ENCODE measurements around the gene RASD2.

The RASD2 gene

DNA sequence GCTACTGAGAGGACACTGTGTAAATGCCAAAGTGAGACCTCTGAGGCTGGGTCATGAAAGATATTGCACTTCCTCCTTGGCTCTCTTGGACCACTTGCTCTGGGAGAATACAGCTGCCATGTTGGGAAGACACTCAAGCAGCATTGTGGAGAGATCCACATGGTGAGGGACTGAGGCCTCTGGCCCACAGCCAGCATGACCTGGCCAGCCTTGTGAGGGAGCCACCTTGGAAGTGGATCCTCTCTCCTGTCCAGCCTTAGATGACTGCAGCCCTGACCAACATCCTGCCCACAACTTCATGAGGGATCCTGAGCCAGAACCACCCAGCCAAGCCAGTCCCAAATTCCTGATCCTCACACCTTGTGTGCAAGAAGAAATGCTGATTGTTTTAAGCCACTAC, 46.1 kb downstream of the RASD2 start:
- no peak for DNase-seq

DNA sequence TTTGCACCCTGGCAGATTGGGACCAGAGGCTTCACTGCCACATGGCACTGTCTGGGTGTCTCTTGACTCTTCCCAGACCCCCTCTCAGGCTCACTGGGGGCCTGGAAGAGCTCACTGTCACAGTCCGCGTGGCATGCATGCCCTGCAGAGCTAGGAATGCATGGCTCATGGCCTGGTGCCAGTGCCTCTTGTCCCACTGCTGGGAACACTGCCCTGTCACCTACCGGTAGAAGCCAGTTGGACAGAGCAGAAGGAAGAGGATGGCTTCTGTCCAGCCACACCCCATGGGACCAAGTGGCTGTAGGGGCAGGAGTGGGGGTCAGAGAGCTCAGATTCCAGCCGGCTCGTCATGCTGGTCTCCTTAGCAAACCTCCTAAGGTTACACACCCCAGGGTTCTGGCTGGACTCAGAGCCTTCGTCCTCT, 46.8 kb downstream of the RASD2 start:
- DNase-seq: peak; percentile 67

- no peak for DNase-seq
Observed at GRCh38 chr22:35587896-35588295, 47.3 kb downstream of the RASD2 start.

DNA sequence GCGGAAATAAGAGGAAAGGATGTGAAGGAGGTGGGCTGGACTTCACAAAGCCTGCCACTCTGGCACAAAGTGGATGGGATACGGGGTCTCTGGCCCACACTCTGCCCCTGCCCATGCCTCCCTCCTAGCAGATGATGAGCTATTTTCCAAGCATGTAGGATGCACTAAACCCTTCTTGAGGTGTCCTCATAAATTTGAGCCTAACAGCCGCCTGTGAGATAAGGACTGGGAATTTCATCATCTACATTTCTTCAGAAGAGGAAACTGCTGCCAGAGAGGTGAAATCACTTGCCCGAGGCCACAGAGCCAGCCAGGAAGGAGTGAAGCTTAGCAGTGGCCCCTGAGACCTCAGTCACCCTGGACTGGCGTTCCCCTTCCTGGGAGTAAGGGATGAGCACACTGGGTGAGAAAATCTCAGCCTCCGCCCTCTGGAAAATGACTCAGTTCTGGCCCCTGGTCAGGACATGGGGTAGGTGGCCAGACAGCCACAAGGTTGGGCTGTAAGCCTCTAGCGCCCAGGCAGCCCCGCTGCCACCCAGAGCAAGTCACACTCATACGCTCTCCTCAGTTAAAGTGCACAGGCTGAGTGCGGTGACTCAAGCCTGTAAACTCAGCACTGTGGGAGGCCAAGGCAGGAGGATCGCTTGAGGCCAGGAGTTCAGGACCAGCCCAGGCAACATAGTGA, 48.6 kb downstream of the RASD2 start:
- DNase-seq: peak; percentile 96

DNA sequence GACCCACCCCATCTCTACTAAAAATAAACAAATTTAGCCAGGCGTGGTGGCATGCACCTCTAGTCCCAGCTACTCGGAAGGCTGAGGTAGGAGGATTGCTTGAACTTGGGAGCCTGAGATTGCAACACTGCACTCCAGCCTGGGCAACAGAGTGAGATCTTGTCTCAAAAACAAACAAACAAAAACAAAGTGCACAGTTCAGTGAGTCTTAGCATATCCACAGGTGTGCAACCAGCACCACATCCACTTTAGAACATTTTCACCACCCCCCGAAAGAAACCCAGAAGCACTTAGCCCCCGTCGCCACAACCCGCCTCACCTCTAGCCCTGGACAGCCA, 49.1 kb downstream of the RASD2 start:
- DNase-seq: no peak

- no peak for DNase-seq
Observed at GRCh38 chr22:35590634-35591295, 50.1 kb downstream of the RASD2 start.

GRCh38 chr22:35591714-35592417, 51.2 kb downstream of the RASD2 start:
- DNase-seq: no peak

- no peak for DNase-seq
Observed at GRCh38 chr22:35592418-35592967, 51.9 kb downstream of the RASD2 start.

- no peak for DNase-seq
Observed at GRCh38 chr22:35593071-35593890, 52.6 kb downstream of the RASD2 start.

- DNase-seq: peak; percentile 60
Observed at GRCh38 chr22:35593891-35594470, 53.4 kb downstream of the RASD2 start.

DNA sequence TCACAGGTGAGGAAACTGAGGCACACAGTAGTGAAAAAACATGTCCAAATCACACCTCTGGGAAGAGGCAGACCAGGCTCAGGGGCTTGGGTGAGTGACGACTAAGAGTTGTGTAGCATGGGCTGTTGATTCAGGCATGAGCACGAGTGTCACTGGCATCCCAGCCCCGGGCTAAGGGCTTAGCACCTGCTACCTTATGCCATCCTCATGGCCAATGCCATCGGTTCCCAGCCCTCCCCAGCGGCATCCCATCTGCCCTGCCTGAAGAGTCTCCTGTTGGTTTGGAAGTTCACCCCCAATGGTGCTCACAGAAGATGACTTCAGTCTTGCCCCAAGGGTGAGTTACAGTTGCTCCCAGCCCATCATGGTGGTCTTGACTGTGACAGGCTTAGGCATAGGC, 54.1 kb downstream of the RASD2 start:
- DNase-seq: no peak

DNA sequence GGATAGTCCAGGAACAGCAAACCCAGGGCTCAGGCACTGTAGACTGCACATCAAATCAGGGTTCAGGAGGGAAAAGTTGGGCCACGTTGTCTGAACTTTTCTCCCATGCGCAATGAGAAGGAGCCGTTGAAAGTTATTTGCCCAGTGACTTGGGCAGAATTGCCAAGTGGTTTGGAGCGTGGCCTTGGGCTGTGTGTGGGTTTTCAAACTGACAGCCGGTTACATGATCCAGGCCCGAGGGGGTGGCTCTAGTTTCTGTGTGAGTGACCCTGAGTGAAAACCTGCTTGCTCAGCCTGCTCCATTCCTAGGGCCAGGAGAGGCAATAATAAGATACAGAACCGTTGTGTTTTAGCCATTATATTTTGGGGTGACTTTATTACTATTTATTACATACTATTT, 56.2 kb downstream of the RASD2 start:
- DNase-seq: no peak

- no peak for DNase-seq
Observed at GRCh38 chr22:35597692-35598395, 57.2 kb downstream of the RASD2 start.

DNA sequence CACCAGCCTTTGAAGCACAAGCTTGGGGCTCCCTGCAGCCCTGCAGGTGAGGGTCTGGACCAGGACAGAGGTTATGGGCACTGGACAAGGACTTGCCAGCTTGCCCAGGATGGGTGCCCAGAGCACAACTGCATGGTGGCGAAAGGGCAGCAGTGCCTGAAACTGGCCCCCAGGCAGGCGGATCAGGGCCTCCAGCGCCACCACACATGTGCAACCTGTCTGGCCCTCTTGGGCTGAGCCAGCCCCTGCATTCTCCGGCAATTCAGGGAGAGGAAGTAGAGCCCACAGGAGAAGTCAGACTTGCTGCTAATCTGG, 57.7 kb downstream of the RASD2 start:
- no peak for DNase-seq

DNA sequence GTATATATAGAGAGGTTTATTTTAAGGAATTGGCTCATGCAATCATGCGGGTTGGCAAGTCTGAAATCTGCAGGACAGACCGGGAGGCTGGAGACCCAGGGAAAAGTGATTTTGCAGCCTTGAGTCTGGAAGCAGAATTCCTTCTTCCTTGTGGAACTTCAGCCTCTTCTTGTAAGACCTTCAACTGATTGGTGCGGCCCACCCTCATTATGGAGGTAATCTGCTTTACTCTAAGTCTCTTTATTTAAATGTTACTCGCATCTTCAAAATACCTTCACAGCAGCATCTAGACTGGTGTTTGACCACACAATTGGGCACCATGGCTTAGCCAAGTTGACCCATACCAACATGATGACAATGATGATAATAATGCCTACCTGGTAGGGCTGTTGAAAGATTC, 58.7 kb downstream of the RASD2 start:
- no peak for DNase-seq

GRCh38 chr22:35600476-35600875, 59.8 kb downstream of the RASD2 start:
- DNase-seq: no peak

DNA sequence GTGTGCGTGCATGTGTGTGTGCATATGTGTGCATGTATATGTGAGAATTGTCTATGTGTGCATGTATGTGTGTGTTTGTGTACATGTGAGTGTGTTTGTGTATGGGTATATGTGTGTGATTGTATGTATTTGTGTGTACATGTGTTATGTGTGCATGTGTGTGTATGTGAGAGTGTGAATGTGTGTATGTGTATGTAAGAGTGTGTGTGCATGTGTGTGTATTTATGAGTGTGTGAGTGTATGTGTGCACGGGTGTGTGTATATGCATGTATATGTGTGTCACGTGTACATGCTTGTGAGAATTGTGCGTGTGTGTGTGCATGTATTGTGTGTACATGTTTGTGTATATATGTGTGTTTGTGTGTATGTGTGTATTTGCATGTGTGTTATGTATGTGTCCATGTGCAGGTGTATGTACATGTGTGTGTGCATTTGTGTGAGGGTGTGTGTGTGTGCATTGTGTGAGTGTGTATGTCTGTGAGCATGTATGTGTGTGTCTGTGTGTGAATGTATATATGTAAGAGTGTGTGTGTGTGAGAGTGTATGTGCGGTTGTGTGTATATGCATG, 60.5 kb downstream of the RASD2 start:
- no peak for DNase-seq

DNA sequence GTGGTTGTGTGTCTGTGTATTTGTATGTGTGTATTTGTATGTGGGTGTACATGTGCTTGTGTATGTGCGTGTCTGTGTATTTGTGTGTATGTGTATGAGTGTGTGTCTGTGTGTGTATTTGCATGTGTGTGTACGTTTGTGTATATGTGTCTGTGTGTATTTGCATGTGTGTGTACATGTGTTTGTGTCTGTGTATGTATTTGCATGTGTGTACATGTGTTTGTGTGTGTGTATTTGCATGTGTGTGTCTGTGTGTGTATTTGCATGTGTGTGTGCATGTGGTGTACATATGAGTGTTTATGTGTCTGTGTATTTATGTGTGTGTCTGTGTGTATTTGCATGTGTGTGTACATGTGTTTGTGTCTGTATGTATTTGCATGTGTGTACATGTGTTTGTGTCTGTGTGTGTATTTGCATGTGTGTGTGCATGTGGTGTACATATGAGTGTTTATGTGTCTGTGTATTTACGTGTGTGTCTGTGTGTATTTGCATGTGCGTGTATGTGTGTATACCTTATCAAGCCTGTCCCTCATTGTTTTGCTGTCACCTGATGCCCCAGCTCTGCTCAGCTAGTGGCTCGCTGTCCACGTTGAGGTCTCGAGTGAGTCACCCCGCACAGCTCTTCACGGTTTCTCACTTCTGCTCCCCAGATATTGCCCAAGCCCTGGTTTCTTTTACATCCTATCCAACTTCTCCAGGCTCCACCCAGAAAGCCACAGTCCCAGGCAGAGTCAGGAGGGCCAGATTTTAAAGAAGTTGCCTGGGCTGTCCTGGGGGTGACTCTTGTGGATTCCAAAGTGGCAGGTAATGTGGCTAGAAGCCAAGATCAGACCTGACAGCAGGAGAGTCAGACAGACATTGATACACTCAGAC, 61.3 kb downstream of the RASD2 start:
- DNase-seq: peak; percentile 30

Data from fibroblast of skin of back (primary cell).